GM21423 (cell line): ENCODE results near the gene SH3BGR.

ENCODE experiments used
- ATAC-seq: cut with Tn5 transposase; IDR thresholded peaks from one replicate; pipeline ENCODE4 v1.9.1; 2021; ENCODE audit warnings: mild to moderate bottlenecking, moderate library complexity; ENCODE audit not compliant: unreplicated experiment

SH3BGR gene

DNA sequence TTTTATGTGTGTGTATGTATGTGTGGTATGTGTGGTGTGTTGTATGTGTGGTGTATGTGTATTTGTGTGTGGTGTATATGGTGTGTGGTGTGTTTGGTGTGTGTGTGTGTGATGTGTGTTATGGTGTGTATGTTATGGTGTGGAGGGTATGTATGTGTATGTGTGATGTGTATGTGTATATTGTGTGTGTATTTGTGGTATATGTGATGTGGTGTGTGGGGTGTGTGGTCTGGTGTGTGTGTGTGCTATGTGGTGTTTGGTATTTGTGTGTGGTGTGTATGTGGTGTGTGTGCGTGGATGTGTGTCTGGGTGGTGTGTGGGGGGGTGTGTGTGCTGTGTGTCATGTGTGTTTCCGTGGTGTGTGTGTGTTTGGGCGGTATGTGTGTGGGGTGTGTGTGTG is 59.3 kb downstream of the SH3BGR start:
- ATAC-seq: no peak

DNA sequence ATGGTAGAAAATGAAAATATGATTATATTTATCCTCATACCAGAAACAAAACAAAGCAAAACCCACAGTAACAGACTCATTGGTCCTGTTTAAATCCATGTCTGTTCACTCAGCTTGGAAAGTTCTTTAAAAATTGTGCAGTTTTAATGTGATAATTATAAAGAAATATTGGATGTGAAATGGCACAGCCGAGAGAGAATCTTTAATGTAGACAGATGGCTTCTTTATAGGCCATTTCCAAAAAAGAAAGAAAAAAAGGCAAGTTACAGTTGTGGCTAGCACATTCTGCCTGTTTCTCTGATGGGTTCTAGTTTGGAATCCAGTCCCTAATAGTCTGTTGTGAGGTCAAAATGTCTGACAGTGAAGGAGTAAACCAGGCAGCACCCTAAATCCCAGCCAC is 62.0 kb downstream of the SH3BGR start:
- ATAC-seq: no peak

GRCh38 chr21:39515684-39516472 is 64.1 kb downstream of the SH3BGR start:
- no peak for ATAC-seq

GRCh38 chr21:39518055-39518846 is 66.5 kb downstream of the SH3BGR start:
- ATAC-seq: no peak

DNA sequence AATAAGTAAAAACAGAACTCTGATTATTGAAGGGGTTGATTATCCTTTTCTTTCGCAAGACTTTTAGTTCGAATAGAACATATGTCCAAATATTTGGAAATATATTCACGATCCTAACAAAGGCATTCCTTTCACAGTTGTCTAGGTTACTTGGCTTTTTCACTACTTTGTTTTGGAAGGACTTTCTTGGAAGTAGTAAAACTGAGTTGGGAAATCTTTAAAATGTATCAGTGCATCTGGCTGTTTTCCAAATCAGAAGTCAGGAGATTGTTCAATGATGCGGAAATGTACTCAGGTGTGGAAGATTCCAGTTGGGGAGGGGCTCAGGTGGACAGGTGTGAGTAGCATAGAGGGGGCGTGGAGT is 67.1 kb downstream of the SH3BGR start:
- no peak for ATAC-seq

DNA sequence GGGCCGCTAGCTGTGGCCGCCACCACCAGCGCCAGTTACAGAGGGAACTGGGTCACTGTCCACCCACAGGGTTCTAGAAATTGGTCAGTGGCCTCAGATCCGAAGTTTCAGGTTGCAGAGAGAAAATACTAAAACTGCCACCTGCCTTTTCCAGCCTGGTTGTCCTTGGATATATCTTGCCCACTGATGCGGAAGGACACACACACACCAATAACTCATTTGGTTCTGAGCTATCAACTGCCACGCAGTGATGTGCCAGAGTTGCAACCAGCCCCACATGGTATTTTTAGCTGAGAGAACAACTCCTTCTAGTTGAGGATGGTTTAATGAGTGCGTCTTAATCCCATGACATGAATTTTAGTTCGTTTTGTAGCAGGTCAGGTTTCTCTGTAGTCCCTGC is 68.1 kb downstream of the SH3BGR start:
- no peak for ATAC-seq

GRCh38 chr21:39523399-39523798 is 71.6 kb downstream of the SH3BGR start:
- ATAC-seq: no peak

DNA sequence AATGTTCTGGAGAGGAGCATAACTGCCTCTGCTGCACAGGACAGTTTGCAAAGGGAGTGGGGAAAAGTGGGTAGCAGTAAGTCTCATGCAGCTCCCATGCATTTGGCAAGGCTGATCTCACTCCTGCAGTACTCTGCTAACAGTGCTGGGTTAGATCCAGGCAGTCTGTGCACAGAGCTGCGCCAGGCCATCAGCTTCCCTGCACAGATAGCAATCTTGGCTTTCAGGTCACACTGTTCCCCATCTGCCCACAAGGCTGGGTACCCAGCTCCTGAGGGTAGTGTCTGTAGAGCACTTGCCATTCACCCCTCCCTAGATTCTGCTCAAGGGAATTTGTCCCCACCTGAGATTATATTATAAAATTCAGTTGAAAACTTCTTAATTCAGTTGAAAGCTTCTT is 72.1 kb downstream of the SH3BGR start:
- no peak for ATAC-seq

DNA sequence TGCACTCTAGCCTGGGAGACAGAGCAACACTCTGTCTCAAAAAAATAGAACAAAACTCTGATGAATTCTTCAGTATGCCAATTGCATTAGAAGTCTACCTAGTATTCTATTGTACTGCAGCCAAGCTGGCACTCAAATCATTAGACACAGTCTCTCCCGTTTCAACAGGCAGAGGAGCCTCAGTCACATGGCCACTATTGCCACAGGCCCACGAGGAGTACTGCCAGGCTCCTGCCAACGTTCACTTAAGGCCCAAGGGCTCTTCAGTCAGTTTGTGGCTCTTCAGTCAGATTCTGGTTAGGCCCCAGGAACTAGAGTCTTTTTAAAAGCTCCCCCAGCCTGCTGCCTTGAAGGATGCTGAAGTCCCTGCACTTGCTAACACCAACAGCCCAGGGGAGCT is 73.4 kb downstream of the SH3BGR start:
- no peak for ATAC-seq

GRCh38 chr21:39525601-39526000 is 73.8 kb downstream of the SH3BGR start:
- ATAC-seq: no peak

DNA sequence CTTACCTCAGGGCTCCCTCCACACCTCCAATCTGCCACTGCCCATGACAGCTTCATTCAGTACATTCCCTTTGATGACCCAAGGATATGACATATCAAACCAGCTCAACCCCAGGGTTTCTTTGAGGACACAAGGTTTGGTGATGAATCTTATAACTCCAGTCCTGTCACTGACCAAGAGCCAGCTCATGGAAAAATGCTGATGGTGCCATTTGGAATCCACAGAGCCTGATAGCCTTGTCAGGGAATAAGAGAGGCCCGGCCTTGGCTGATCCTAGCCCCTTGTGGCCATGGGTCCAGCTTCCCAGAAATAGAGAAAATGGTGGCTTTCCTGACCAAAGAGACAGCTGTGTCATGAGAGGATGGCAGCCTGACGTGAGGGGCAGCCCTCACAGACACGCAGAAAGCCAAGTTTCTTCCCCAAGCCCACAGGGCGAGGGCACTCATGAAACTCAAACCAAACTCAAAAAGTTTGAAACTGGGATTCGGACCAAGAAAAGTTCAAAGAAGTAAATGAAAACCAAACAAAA is 75.4 kb downstream of the SH3BGR start:
- ATAC-seq: no peak

DNA sequence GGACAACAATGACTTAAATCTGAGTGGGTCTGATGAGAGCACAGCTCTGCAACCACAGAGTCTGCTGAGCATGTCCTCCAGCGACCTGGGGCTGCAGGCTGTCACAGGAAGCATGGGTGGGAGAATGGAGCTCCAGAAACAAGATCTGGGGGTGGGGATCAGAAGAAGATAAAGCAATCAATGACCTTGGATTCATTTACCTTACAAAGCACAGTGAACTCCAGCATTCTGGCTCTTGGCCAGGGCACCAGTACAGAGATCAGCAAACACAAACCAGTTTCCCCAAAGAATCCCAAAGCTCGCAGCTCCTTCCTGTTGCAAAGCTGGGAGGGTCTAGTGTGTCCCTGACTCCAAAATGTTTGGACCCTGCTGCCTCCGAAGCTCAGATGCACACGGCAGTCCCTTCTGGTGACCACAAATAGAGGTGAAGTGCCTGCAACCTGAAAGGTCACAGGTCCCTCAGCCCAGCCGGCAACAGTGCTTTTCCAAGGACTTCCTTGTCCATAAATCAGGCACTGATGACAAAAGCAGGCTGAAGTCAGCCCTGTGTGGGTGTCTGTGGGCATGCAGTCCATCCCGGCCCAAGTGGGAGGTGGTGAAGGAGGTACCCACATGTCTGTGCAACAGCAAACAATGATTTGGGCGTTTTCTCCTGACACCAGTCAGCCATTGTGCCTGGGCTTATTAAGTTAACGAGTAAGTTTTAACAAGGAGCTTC is 76.1 kb downstream of the SH3BGR start:
- no peak for ATAC-seq

- ATAC-seq: no peak
Measured at GRCh38 chr21:39529026-39529425, 77.3 kb downstream of the SH3BGR start.

DNA sequence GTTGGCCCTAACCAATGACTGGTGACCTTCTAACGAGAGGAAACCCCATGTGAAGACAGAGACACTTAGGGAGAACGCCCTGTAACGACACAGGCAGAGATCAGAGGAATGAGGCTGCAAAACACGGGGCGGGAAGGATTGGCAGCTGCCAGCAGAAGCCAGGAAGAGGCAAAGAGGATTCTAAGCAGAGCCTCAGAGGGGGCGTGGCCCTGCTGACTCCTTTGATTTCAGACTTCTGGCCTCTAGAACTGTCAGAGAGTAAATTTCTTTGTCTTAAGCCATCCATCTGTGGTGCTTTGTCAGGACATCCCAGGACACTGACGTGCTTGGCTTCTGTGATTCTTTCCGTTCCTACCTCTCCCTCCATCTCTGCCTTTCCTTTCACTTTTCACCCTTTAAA is 79.3 kb downstream of the SH3BGR start:
- no peak for ATAC-seq

GRCh38 chr21:39531840-39532239 is 80.1 kb downstream of the SH3BGR start:
- ATAC-seq: no peak

- no peak for ATAC-seq
Measured at GRCh38 chr21:39533545-39534380, 82.0 kb downstream of the SH3BGR start.

- ATAC-seq: no peak
Measured at GRCh38 chr21:39535646-39536437, 84.1 kb downstream of the SH3BGR start.

DNA sequence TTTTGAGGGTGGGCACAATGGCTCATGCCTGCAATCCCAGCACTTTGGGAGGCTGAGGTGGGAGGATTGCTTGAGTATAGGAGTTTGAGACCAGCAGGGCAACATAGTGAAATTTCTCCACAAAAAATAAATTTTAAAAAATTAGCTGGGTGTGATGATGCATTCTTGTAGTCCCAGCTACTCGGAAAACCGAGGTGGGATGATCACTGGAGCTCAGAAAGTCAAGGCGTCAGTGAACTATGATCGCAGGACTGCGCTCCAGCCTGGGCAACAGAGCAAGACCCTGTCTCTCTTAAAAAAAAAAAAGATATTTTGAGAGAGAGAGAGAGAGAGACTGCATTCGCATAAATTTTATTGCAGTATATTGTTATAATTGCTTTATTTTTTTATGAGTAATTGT is 85.1 kb downstream of the SH3BGR start:
- ATAC-seq: no peak

DNA sequence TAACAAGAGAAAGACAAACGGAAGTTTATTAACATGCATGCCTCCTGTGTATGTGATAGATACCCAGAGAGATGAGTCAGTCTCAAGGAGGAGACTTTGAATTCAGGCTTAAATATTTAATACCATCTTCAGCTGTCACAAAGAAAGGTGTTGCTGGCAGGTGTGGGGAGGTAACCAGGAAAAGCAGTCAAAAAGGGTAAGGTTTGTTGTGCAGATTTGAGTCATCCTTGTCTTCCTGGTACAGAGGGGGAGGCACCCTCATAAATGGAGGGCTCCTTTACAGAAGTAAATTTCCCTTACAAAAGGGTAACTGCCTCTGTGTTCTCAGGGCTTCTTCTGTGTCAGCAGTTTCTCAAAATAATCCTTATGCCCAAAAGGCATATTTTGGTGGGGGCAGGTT is 85.8 kb downstream of the SH3BGR start:
- no peak for ATAC-seq
